Skeletal muscle tissue (tissue), 4 donors: ENCODE results near the gene TRAF1. TPM values are rescaled to one million over a fixed set of nuclear protein-coding genes. Genes with fewer than 3 reads are reported as not detected.

Source experiments
- H3K27ac ChIP-seq: one replicate; pipeline ENCODE4 v1.7.0; 2013; ENCODE audit warnings: mild to moderate bottlenecking, low read depth, low read length, inconsistent platforms
- H3K27me3 ChIP-seq, 3 donors: one replicate each; pipeline ENCODE4 v1.7.0; 2013; ENCODE audit warnings: low read length in 3 of 3; ENCODE audit not compliant: control insufficient read depth in 3 of 3, insufficient read depth in 3 of 3
- H3K36me3 ChIP-seq, 3 donors: one replicate each; pipeline ENCODE4 v1.7.0; 2013; ENCODE audit warnings: low read length in 3 of 3; ENCODE audit not compliant: control insufficient read depth in 3 of 3, insufficient read depth in 3 of 3
- H3K4me1 ChIP-seq, 3 donors: one replicate each; pipeline ENCODE4 v1.7.0; 2013; ENCODE audit warnings: low read length in 3 of 3, mild to moderate bottlenecking in 3 of 3; ENCODE audit not compliant: control insufficient read depth in 3 of 3, insufficient read depth in 3 of 3
- H3K4me3 ChIP-seq, 3 donors: one replicate each; pipeline ENCODE4 v1.7.0; 2013; ENCODE audit warnings: low read length in 3 of 3
- H3K9ac ChIP-seq, 3 donors: one replicate each; pipeline ENCODE4 v1.7.0; 2013; ENCODE audit warnings: low read length in 3 of 3, mild to moderate bottlenecking in 3 of 3, moderate library complexity in 2 of 3, low read depth in 1 of 3
- H3K9me3 ChIP-seq, 3 donors: one replicate each; pipeline ENCODE4 v1.7.0; 2013; ENCODE audit warnings: low read length in 3 of 3; ENCODE audit not compliant: control insufficient read depth in 3 of 3
- total RNA-seq: library from RNA; depleted of rRNA; stranded (reverse); fragments of >200 nt; gene quantifications from one replicate; pipeline ENCODE4 v1.2.3, GENCODE V29; 2014
- donor health status: Osteomylitis.

TRAF1 gene
- total RNA-seq, 1 donor from 2014 or later, result 2.1 TPM

DNA sequence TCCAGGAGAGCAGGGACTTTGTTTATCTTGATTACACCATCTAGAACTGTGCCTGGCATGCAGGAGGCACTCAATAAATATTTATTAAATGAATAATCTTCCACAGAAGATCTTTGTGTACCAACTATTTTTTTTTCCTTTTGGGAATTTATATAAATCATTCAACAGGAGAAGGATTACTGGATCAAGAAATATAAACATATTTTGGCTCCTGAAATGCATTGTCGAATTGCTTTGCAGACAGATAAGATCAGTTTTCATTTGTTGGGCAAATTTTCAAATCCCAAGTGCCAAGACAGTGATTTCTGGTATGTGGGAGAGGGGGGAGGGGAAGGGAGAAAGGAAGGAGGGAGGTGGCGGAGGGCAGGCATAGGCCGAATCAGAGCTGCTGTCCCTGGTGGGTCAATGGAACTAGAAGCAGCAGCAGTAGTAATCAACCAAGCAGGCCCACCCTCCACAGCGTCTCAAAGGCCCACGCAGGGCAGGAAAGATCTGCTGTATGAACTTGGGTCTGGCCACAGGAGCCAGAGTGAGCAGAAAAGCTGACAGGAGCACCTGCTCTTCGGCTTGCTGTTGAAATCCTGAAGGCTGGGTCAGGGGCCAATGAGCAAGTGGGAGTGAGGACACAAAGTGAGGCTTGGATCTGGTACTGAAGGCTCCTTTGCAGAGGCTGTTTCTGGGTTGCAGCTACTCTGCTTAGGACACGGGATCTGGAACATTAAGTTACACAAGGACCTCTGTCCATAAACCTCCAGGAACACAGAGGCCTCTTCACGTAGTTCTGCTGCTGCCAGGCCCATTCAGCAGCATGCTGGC lies 15.8 kb upstream of the TRAF1 start:
- H3K27ac ChIP-seq, result peak overlapping the region; percentile 49
- H3K4me1 ChIP-seq, result peaks cover 8 to 18% (median 15%) of the 10 kb centered on the region in 3 donors
- H3K4me3 ChIP-seq, result peak overlapping the region in 1 of 3 donors; percentile 42
- no peaks in the 10 kb centered on the region for H3K36me3 ChIP-seq
- peak overlapping the region; percentile 24 to 67 (median 63) for H3K9ac ChIP-seq
- H3K27me3 ChIP-seq, result no peaks in the 10 kb centered on the region
- no peaks in the 10 kb centered on the region for H3K9me3 ChIP-seq

DNA sequence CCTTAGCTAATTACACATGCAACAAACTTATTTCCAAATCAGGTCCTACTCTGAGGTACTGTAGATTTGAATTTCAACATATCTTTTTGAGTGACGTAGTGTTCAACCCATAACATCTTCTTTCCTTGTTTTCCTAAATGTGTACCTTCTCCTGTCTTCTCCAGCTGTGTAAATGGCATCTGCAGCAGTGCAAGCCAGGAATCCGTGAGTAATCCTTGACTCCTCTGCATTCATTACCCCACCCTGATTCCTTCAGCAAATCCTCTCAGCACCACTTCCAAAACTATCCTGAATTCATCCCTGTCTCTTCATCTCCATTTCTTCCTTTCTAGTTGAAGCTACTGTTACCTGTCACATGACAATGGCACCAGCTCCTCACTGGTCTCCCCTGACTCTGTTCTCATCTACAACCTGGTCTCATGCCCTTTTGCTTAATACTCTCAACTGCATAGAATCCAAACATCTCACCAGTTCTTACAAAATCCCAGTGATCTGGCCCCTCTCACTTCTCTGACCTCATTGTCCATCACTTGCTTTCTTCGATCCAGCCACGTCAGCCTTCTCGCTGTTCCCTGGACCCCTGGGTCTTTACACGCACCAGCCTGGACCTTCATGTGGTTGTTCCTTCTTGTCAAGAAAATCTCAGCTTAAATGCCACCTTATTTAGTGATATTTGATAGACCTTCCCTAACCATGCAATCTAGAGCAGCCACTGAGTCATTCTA lies 14.6 kb upstream of the TRAF1 start:
- Histone ChIP-seq H3K4me1 (peaks cover 9 to 26% (median 20%) of the 10 kb centered on the region in 3 donors), H3K27ac (peak overlapping the region; percentile 38), H3K36me3 (no peaks in the 10 kb centered on the region), H3K4me3 (no peak overlapping the region), H3K9ac (no peak overlapping the region), H3K27me3 (no peaks in the 10 kb centered on the region), H3K9me3 (no peaks in the 10 kb centered on the region)

DNA sequence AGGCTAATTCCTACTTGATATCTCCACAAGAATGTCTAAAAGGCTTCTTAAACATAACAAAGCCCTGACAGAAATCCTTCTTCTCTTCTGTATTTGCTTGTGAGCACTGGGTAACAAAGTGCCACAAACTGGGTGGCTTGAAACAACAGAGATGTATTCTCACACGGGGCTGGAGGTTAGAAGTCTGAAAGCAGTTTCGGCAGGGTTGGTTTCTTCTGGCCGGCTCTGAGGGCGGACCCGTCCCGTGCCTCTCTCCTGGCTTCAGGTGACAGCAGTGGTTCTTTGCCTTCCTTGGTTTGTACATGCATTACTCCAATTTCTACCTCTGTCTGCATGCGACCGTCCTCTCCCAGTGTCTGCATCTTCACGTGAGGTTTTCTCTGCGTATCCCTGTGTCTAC lies 14.0 kb upstream of the TRAF1 start:
- peaks cover 16 to 32% (median 26%) of the 10 kb centered on the region in 3 donors for H3K4me1 ChIP-seq
- H3K9me3 ChIP-seq, result no peaks in the 10 kb centered on the region
- H3K36me3 ChIP-seq, result no peaks in the 10 kb centered on the region
- no peak overlapping the region for H3K9ac ChIP-seq
- H3K4me3 ChIP-seq, result no peak overlapping the region
- H3K27me3 ChIP-seq, result no peaks in the 10 kb centered on the region
- no peak overlapping the region for H3K27ac ChIP-seq

DNA sequence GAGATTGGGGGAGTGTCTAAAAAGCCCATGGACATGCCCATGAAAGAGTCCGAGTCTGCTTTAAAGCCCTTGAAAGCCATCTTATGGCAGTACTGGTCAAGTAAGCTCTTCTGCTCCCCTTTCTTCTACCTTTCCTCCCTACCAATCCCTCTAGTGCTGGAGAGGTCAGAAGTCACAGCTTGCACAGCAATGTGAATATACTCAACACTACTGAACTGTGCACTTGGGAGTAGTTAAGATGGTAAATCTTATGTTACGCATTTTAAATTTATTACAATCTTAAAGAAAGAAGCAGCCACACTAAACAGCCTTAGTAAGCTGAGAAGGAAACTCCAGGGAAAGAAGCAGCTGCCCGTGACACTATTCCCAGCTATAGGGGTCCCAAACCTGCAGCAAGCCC lies 12.3 kb upstream of the TRAF1 start:
- peaks cover 23 to 43% (median 36%) of the 10 kb centered on the region in 3 donors for H3K4me1 ChIP-seq
- no peak overlapping the region for H3K27ac ChIP-seq
- no peak overlapping the region for H3K4me3 ChIP-seq
- H3K27me3 ChIP-seq, result no peaks in the 10 kb centered on the region
- no peaks in the 10 kb centered on the region for H3K36me3 ChIP-seq
- no peak overlapping the region for H3K9ac ChIP-seq
- H3K9me3 ChIP-seq, result no peaks in the 10 kb centered on the region

DNA sequence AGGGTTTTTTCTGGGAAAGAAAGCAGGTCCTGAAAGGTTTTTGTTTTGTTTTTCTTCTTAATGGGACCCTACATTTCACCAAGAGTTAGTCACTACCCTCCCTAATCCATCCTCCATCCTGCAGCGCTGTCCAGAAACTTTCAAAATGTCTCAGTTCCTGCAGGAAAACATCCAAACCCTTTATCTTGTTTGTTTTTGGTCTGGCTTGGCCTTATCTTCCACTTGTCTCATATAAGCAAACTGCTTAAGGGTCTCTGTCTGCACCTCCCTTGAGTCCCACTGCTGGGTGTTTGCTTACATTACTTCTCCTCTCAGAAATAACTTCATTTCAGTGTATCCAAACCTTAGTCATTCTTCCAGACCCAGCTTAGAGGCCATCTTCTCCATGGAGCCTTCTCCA lies 11.0 kb upstream of the TRAF1 start:
- no peak overlapping the region for H3K4me3 ChIP-seq
- no peaks in the 10 kb centered on the region for H3K36me3 ChIP-seq
- H3K27me3 ChIP-seq, result no peaks in the 10 kb centered on the region
- no peak overlapping the region for H3K9ac ChIP-seq
- peaks cover 21 to 38% (median 33%) of the 10 kb centered on the region in 3 donors for H3K4me1 ChIP-seq
- no peak overlapping the region for H3K27ac ChIP-seq
- H3K9me3 ChIP-seq, result no peaks in the 10 kb centered on the region

DNA sequence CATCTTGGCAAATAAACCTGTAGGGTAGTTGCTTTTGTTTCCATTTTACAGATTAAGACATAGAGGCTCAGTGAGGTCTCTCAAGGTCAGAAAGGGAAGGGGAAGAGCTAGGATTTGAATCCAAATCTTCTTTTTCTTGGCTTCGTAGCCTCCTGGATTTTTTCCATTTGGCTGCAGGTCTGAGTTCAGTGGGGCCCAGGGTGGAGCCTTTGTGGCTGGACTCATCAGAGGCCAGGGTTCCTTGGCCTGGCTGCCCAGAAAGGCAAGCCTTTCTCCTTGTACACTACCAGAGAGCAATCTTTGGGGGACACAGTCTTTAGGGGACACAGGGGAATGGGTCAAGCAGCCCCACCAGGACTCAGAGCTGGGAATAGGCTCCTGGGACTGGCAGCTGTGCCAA lies 10.5 kb upstream of the TRAF1 start:
- Histone ChIP-seq H3K4me3 (no peak overlapping the region), H3K27ac (no peak overlapping the region)

DNA sequence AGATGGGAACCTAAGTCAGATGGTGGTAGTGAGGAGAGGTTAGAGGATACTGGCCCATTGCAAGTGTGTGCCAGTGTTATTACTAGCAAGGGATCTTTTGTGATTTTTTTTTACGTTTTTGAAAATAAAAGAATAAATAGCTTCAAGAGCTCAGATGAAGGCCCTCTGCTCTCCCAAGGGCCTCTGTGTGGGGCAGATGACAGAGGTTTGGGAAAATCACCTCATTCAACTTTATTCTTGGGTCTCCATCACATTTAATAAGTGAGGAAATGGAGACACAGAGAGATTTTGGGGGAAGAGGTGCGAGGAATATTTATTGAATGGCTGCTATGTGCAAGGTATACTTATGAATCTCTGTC lies 10.1 kb upstream of the TRAF1 start:
- no peaks in the 10 kb centered on the region for H3K36me3 ChIP-seq
- no peak overlapping the region for H3K9ac ChIP-seq
- peaks cover 23 to 36% (median 29%) of the 10 kb centered on the region in 3 donors for H3K4me1 ChIP-seq
- H3K27ac ChIP-seq, result no peak overlapping the region
- H3K4me3 ChIP-seq, result no peak overlapping the region
- H3K27me3 ChIP-seq, result no peaks in the 10 kb centered on the region
- no peaks in the 10 kb centered on the region for H3K9me3 ChIP-seq

More for the DNA sequence above, 10.5 kb upstream of the TRAF1 start:
- Histone ChIP-seq H3K9me3 (no peaks in the 10 kb centered on the region), H3K9ac (no peak overlapping the region), H3K4me1 (peaks cover 19 to 37% (median 29%) of the 10 kb centered on the region in 3 donors), H3K27me3 (no peaks in the 10 kb centered on the region), H3K36me3 (no peaks in the 10 kb centered on the region)

DNA sequence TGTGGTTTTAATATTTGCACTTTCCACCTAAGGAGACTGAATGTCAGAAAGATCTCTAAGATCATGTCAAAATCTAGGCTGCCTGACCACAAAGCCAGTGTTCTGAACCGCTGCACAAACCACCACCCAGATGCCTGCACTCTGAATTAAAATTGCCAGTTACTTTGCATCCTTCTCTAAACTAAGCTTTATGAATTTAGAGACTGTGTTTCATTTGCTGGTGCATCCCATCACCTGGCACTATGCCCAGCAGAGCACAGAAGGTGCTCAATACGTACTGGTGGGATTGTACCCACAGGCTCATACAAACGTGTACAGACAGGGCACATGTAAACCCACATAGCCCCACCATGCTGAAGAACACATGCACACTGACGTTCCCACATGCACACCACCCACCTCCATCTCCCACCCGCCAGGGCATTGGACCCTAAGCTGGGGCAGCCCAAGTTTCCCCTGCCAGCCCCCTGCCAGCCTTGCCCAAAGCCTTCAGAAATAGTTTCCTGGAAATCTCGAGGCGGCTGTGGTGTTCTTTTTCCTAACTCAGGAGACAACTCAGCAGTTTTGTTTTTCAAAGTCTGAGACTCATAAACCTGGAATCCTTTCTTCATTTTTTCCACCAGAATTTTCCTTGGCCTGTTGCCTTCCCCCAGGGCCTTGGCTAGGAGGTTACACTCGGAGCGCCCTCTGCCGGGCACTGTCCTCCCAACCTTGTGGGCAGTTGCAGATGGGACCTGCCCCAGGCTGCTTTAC lies 9.6 kb upstream of the TRAF1 start:
- Histone ChIP-seq H3K4me3 (peak overlapping the region in 1 of 3 donors; percentile 34), H3K27ac (peak overlapping the region; percentile 39), H3K9me3 (no peaks in the 10 kb centered on the region), H3K9ac (peak overlapping the region; percentile 30 to 55 (median 55)), H3K27me3 (no peaks in the 10 kb centered on the region), H3K36me3 (no peaks in the 10 kb centered on the region), H3K4me1 (peaks cover 26 to 35% (median 27%) of the 10 kb centered on the region in 3 donors)

DNA sequence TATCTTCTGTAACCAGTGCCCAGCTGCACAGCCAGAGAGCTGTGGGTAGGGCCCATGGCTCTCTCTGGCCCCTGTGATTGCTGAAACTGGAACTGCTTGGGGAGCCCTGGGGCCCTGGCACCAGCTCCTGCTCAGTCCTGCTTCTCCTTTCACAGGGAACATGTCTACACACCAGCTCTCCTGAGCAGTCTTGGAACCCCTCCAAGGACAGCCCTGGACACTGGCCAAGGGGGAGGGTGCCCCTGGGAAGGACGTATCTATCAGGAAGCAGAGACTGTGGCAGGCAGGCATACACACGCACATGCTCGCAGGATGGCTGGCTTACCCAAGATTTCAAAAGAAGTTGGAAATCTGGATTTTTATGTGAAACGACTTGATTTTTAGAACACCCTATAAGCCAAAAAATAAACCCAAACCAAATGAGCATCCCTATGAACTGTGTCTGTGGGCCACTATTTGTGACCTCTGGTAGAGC lies 8.8 kb upstream of the TRAF1 start:
- H3K27me3 ChIP-seq, result no peaks in the 10 kb centered on the region
- peak overlapping the region in 1 of 3 donors; percentile 55 for H3K9ac ChIP-seq
- peak overlapping the region; percentile 39 for H3K27ac ChIP-seq
- no peaks in the 10 kb centered on the region for H3K9me3 ChIP-seq
- H3K4me1 ChIP-seq, result peaks cover 24 to 35% (median 28%) of the 10 kb centered on the region in 3 donors
- no peaks in the 10 kb centered on the region for H3K36me3 ChIP-seq
- H3K4me3 ChIP-seq, result no peak overlapping the region
